Thyroid gland (tissue), 4 donors: Measurements from ENCODE around the gene NCBP1.

Source experiments
- CTCF ChIP-seq, 6 experiments: fragments of 200-600 bp in 3 of 6; fragments of 450-650 bp in 3 of 6; sonication (generic) in 3 of 6; IDR thresholded peaks; one replicate each; pipeline ENCODE4 v1.5.1; 2016 to 2019; ENCODE audit warnings: antibody characterized with exemption in 6 of 6, mild to moderate bottlenecking in 2 of 6, inconsistent platforms in 1 of 6, moderate library complexity in 1 of 6
- POLR2A ChIP-seq, 2 donors: fragments of 450-650 bp; IDR thresholded peaks; one replicate each; pipeline ENCODE4 v1.6.1; 2017; ENCODE audit warnings: antibody characterized with exemption in 2 of 2, mild to moderate bottlenecking in 2 of 2, moderate library complexity in 1 of 2

GRCh38 chr9:97635026-97635425 lies 1.4 kb downstream of the NCBP1 start:
- TF ChIP-seq POLR2A (IDR thresholded peaks at IDR 0.05) (no peak), CTCF (IDR thresholded peaks at IDR 0.05) (no peak)
